Measurements from ENCODE around the gene TMEM247.

The TMEM247 gene

GRCh38 chr2:46435796-46436360 lies 43.5 kb upstream of the TMEM247 start:
- Histone ChIP-seq H3K36me3 (replicated peaks; ENCODE audit: insufficient read depth, low read length) (no peaks in the 10 kb centered on the region), H4K20me1 (ENCODE audit: insufficient read depth, low read length) (no peaks in the 10 kb centered on the region), H3K9me2 (replicated peaks; ENCODE audit: insufficient read depth, low read length) (no peaks in the 10 kb centered on the region), H3K27ac (ENCODE audit: low read length) (no peak overlapping the region), H2AFZ (ENCODE audit: low read length) (no peak overlapping the region), H3K4me3 (ENCODE audit: low read length) (no peak overlapping the region), H3F3A (ENCODE audit: insufficient read depth, low read length) (no peaks in the 10 kb centered on the region), H3K27me3 (replicated peaks; ENCODE audit: insufficient read depth, low read length) (peaks cover 7% of the 10 kb centered on the region; the same call in 1 of the 2 replicates), H3K9me3 (replicated peaks; ENCODE audit: insufficient read depth, low read length) (no peaks in the 10 kb centered on the region), H3K4me2 (ENCODE audit: low read depth, low read length) (no peak overlapping the region), H3K4me1 (ENCODE audit: low read length) (peaks cover 9% of the 10 kb centered on the region), H3K9ac (ENCODE audit: low read length) (no peak overlapping the region), H3K79me2 (ENCODE audit: low read length) (no peaks in the 10 kb centered on the region)
- TF ChIP-seq CTCF (IDR thresholded peaks at IDR 0.05; ENCODE audit: low read length): no peak
- no peak for DNase-seq

GRCh38 chr2:46436800-46437199 lies 42.6 kb upstream of the TMEM247 start:
- peaks cover 3% of the 10 kb centered on the region; the same call in 1 of the 2 replicates for H3K27me3 ChIP-seq (replicated peaks; ENCODE audit: insufficient read depth, low read length)
- no peaks in the 10 kb centered on the region for H3K36me3 ChIP-seq (replicated peaks; ENCODE audit: insufficient read depth, low read length)
- no peak overlapping the region for H2AFZ ChIP-seq (ENCODE audit: low read length)
- no peak for DNase-seq
- no peak for TF ChIP-seq EZH2phosphoT487 (IDR thresholded peaks at IDR 0.05; ENCODE audit: low read length)
- TF ChIP-seq CTCF (IDR thresholded peaks at IDR 0.05; ENCODE audit: low read length): no peak
- TF ChIP-seq EZH2 (optimal IDR thresholded peaks at IDR 0.05; ENCODE audit: low read depth, low read length): no peak
- H3K9ac ChIP-seq (ENCODE audit: low read length): no peak overlapping the region
- H3K9me3 ChIP-seq (replicated peaks; ENCODE audit: insufficient read depth, low read length): no peaks in the 10 kb centered on the region
- 0 out of 2 replicates have a peak, but pooled peaks cover 1% of the 10 kb centered on the region for H3K4me1 ChIP-seq (ENCODE audit: low read length)
- no peak overlapping the region for H3K27ac ChIP-seq (ENCODE audit: low read length)
- H3K4me2 ChIP-seq (ENCODE audit: low read depth, low read length): no peak overlapping the region
- no peaks in the 10 kb centered on the region for H3F3A ChIP-seq (ENCODE audit: insufficient read depth, low read length)
- no peak overlapping the region for H3K4me3 ChIP-seq (ENCODE audit: low read length)
- H3K9me2 ChIP-seq (replicated peaks; ENCODE audit: insufficient read depth, low read length): no peaks in the 10 kb centered on the region
- no peaks in the 10 kb centered on the region for H3K79me2 ChIP-seq (ENCODE audit: low read length)
- no peaks in the 10 kb centered on the region for H4K20me1 ChIP-seq (ENCODE audit: insufficient read depth, low read length)

GRCh38 chr2:46438102-46438501 lies 41.3 kb upstream of the TMEM247 start:
- no peaks in the 10 kb centered on the region for H3F3A ChIP-seq (ENCODE audit: insufficient read depth, low read length)
- no peaks in the 10 kb centered on the region for H3K79me2 ChIP-seq (ENCODE audit: low read length)
- TF ChIP-seq EZH2 (optimal IDR thresholded peaks at IDR 0.05; ENCODE audit: low read depth, low read length): no peak
- no peak for TF ChIP-seq EZH2phosphoT487 (IDR thresholded peaks at IDR 0.05; ENCODE audit: low read length)
- TF ChIP-seq CTCF (IDR thresholded peaks at IDR 0.05; ENCODE audit: low read length): no peak
- no peaks in the 10 kb centered on the region for H4K20me1 ChIP-seq (ENCODE audit: insufficient read depth, low read length)
- H3K9me3 ChIP-seq (replicated peaks; ENCODE audit: insufficient read depth, low read length): no peaks in the 10 kb centered on the region
- H3K9ac ChIP-seq (ENCODE audit: low read length): no peak overlapping the region
- no peaks in the 10 kb centered on the region for H3K4me1 ChIP-seq (ENCODE audit: low read length)
- no peaks in the 10 kb centered on the region for H3K36me3 ChIP-seq (replicated peaks; ENCODE audit: insufficient read depth, low read length)
- no peaks in the 10 kb centered on the region for H3K9me2 ChIP-seq (replicated peaks; ENCODE audit: insufficient read depth, low read length)
- no peak overlapping the region for H2AFZ ChIP-seq (ENCODE audit: low read length)
- no peak for DNase-seq
- no peak overlapping the region for H3K4me2 ChIP-seq (ENCODE audit: low read depth, low read length)
- H3K27ac ChIP-seq (ENCODE audit: low read length): no peak overlapping the region
- no peak overlapping the region for H3K4me3 ChIP-seq (ENCODE audit: low read length)
- H3K27me3 ChIP-seq (replicated peaks; ENCODE audit: insufficient read depth, low read length): no peaks in the 10 kb centered on the region
